PC-3 (cell line): ENCODE results near the gene MDFIC.

ENCODE experiments used
- CTCF ChIP-seq: fragments of 300-600 bp; sonication (generic); conservative IDR thresholded peaks from 2 replicates; pipeline ENCODE4 v1.5.1; 2017; ENCODE audit warnings: antibody characterized with exemption, low read depth, mild to moderate bottlenecking, low read length
- EZH2 ChIP-seq: fragments of 300-600 bp; sonication (generic); IDR thresholded peaks from one replicate; pipeline ENCODE4 v1.6.1; 2017; ENCODE audit warnings: antibody characterized with exemption, mild to moderate bottlenecking, low read length; ENCODE audit not compliant: unreplicated experiment

GRCh38 chr7:115037128-115037802 lies 115.4 kb downstream of the MDFIC start:
- TF ChIP-seq EZH2: no peak
- TF ChIP-seq CTCF: no peak
